Hindlimb muscle (tissue), 1 donor: ENCODE measurements around the gene SHLD2. TPM values are rescaled to one million over a fixed set of nuclear protein-coding genes. Genes with fewer than 3 reads are reported as not detected.
"Not testable (repeated sequence)": the region's sequence is repeated elsewhere in the genome, so short reads cannot be mapped to it uniquely, and the experiment has no call there.

Experiments
- DNase-seq: peaks from one replicate; pipeline ENCODE4 v3.0.0-alpha.2; 2013
- polyA plus RNA-seq: library from polyadenylated mRNA; unstranded; fragments of 120-200 nt; gene quantifications from one replicate; pipeline ENCODE4 v1.2.1, GENCODE V29; 2013; ENCODE audit not compliant: insufficient read length

The SHLD2 gene
- polyA plus RNA-seq, 1 donor = 17.5 TPM

GRCh38 chr10:87219370-87219769, 124.4 kb downstream of the SHLD2 start:
- DNase-seq = not testable (repeated sequence)

GRCh38 chr10:87222789-87223188, 127.8 kb downstream of the SHLD2 start:
- DNase-seq = not testable (repeated sequence)

GRCh38 chr10:87225148-87225547, 130.1 kb downstream of the SHLD2 start, which contains the start of gene NUTM2A:
TSS of gene NUTM2A (plus strand) at chr10:87225448. CDS start at chr10:87225831, 383 bp downstream.
- not testable (repeated sequence) for DNase-seq

DNA sequence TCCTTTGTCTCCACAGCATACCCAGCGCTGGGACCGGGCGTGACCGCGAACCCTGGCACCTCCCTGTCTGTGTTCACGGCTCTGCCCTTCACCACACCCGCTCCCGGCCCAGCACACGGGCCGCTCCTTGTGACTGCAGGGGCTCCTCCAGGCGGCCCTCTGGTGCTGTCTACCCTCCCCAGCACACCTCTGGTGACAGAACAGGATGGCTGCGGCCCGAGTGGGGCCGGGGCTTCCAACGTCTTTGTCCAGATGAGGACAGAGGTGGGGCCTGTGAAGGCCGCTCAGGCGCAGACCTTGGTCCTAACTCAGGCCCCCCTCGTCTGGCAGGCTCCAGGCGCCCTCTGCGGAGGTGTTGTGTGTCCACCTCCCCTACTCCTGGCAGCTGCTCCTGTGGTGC, 133.2 kb downstream of the SHLD2 start:
- not testable (repeated sequence) for DNase-seq

DNA sequence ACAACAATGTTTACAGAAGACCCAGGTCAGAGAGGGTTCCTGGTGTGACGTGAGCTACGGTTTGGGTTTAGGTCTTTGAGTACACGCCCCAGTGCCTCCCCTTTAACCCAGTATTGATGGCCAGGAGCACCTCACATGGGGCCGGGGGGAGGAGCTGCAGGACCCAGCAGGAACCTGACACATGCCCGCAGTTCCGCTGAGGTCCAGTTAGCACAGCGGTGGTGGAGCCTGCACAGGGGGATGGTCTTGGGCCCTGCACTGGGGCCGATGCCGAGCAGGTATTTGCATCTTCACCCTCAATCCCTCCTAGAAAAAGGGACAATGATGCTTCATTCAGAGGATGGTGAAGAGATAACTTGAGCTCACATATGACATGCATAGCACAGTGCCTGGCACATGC, 134.2 kb downstream of the SHLD2 start:
- not testable (repeated sequence) for DNase-seq

- not testable (repeated sequence) for DNase-seq
Measured at GRCh38 chr10:87234854-87235253, 139.8 kb downstream of the SHLD2 start.

DNA sequence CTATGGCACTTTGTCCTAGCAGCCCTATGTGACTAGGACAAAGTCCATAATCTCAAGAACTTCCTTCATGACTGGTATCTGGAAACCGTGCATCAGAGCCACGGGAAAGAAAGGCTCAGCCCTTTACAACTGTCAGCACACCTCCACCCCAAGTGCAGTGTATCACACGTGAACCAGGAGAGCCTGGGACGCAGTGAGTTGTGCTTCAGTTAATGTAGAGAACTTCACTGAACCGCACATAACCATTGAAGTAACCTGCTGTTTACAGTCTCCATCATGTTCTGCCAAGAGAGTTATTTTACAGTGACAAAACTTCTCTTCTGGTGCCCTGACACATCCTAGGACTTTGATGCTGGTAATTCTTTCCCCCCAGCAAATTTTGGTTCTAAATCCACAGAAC, 142.2 kb downstream of the SHLD2 start:
- not testable (repeated sequence) for DNase-seq

DNA sequence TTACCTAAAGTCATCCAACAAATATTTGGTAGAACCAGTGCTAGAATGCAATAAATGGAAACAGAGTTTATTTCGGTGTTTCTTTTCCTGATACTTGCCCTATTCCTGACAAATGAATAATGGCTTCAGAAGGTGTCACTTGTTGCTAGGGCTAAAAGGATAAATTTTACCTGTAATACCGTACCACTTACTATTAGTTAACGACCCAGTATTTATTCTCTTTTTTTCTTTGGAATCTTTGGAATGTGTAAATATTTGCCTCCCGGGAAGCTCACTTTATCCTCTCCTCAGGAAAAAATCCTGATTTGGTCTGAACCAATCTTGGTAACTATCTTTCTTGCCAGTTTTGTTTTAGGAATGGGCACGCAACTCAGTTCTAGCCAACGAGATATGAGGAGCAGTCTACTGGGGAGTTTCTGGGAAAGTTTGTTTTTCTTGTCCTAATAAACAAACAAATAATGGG, 144.4 kb downstream of the SHLD2 start:
- DNase-seq = not testable (repeated sequence)

Other genes with a start within 250 kb of the SHLD2 start
- 25.3 TPM for gene MMRN2, start 137.6 kb upstream of the SHLD2 start, polyA plus RNA-seq
- gene SNCG, start 136.6 kb upstream of the SHLD2 start, polyA plus RNA-seq = 4.7 TPM
- 11.6 TPM for gene ADIRF, start 126.7 kb upstream of the SHLD2 start, polyA plus RNA-seq
- not detected for gene FAM25A, start 74.9 kb upstream of the SHLD2 start, polyA plus RNA-seq
- gene GLUD1, start 363 bp upstream of the SHLD2 start, polyA plus RNA-seq = 54.5 TPM
- gene NUTM2A, start 130.2 kb downstream of the SHLD2 start, polyA plus RNA-seq = 3.5 TPM